ENCODE data around the gene CTF1.
A peak's percentile ranks its signal among the peaks of the same experiment; 100 is the strongest.

CTF1 gene

DNA sequence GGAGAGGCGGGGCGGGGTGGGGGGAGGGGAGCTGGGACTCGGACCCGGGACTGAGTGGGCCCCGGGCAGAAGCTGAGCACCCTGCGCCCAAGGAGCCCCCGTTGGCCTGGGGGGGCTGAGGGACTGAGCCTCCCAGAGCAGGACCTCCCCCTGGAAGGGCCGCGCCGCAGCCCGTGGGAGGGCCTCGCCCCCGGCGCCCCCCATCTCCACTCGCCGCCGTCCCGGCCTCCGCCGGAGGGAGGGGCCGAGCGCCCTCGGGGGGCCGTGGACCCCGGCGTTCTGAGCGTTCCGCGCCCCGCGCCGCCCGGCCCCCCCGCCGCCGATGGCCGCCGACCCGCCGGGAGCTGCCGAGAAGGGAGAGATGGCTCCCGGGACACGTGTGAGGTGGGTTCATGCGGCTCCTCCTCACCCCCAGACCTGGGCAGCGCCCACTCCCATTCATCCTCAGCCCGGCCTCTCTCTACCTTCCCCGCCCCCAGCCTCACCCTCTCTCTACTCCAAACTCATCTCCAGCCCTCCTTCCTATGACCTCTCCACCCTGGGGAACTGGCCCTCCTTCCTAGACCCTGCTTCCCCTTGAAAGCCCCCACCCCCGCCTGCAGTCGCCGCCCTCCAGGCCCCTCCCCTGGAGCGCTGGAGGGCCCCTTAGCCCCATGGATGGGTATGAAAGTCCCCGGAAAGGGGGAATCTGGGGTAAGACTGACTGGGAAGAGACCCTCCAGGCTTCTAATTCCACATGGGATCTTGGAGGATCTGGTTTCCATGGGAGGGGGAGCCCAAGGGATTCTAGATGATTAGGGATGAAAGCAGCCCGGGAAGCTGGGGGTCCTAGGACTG lies 27.9 kb downstream of the CTF1 start:
- no peak for DNase-seq (ENCODE audit: low read depth)
- no peak for TF ChIP-seq CTCF (conservative IDR thresholded peaks at IDR 0.05; ENCODE audit: low read length)
- H3K4me3 ChIP-seq (ENCODE audit: low read length), result peak overlapping the region; percentile 79

DNA sequence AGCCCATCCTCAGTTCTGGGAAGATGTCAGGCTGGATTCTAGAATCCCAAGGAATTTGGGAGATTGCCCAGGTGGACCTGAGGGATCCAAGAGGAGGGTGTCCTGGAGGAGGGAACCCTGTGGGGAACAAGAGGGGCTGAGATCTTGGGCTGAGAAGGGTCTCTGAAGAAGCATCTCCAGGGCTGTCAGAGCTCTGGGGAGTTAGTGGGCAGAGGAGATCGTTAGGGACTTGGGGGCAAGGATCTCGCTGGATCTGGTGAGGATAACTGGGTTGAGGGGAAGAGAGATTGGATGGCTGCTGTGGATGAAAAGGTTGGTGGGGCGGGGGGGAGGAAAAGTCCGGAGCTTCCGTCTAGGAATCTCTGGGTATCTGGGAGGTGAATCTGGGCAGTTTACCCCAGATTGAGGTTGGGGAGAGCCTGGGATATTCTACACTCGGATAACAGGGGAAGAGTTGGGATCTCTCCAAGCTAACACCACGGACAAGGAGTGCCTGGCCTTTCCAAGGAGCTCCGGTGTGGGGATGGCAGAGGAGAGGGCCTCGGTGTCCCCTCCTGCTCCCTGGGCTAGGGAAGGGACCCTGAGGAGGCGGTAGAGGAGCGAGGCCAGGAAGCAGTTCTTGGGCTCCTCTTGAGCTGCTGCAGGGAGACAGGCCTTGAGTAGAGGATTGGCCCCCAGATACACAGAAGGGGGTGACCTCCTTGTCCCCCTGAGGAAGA lies 28.7 kb downstream of the CTF1 start:
- TF ChIP-seq CTCF (conservative IDR thresholded peaks at IDR 0.05; ENCODE audit: low read length), result no peak
- no peak for DNase-seq (ENCODE audit: low read depth)
- peak overlapping the region; percentile 79 for H3K4me3 ChIP-seq (ENCODE audit: low read length)

DNA sequence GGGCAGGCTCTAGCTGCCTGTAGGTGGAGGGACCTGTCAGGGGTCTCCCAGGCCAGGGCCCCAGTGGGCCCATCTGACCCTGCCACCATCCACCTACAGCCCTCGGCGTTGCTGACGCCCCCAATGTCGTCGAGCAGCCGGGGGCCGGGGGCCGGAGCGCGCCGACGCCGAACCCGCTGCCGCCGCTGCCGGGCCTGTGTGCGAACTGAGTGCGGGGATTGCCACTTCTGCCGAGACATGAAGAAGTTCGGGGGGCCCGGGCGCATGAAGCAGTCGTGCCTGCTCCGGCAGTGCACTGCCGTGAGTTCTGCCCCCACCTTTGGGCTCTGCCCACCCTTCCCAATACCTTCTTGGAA lies 29.2 kb downstream of the CTF1 start:
- no peak for DNase-seq (ENCODE audit: low read depth)
- no peak overlapping the region; the same call in 1 of the 2 replicates for H3K4me3 ChIP-seq (ENCODE audit: low read length)
- no peak for TF ChIP-seq CTCF (conservative IDR thresholded peaks at IDR 0.05; ENCODE audit: low read length)

GRCh38 chr16:30925995-30926811 lies 29.8 kb downstream of the CTF1 start:
- no peak for DNase-seq (ENCODE audit: low read depth)
- no peak for TF ChIP-seq CTCF (conservative IDR thresholded peaks at IDR 0.05; ENCODE audit: low read length)
- H3K4me3 ChIP-seq (ENCODE audit: low read length), result no peak overlapping the region

- H3K4me3 ChIP-seq (ENCODE audit: low read length), result no peak overlapping the region
- no peak for DNase-seq (ENCODE audit: low read depth)
- no peak for TF ChIP-seq CTCF (conservative IDR thresholded peaks at IDR 0.05; ENCODE audit: low read length)
These were observed 30.7 kb downstream of the CTF1 start for GRCh38 chr16:30926937-30927788.

DNA sequence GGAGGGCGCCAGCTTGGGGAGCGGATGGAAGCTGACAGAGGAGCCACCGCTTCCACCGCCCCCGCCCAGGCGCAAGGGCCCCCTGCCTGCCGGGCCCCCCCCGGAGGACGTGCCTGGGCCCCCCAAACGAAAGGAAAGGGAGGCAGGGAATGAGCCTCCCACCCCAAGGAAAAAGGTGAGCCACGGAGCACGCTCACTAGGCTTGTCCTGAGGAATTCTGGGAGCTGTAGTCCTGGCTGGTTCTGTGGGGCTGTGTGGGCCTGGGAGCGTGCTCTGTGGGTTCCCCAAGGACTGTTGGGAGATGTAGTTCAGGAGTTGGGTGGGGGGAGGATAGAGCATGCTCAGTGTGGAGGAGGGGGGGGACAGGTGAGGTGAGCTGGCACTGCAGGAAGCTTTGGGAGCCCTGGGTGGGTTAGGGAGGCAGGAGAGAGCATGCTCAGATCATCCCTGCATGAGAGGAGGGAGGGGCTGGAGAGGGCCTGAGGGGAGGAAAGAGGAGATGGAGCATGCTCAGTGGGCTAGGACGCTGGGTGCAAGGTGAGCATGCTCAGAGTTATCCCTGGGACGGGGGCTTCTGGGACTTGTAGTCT lies 31.5 kb downstream of the CTF1 start:
- no peak overlapping the region for H3K4me3 ChIP-seq (ENCODE audit: low read length)
- DNase-seq (ENCODE audit: low read depth), result peak; percentile 22

More for the DNA sequence above, 31.5 kb downstream of the CTF1 start:
- TF ChIP-seq CTCF (conservative IDR thresholded peaks at IDR 0.05; ENCODE audit: low read length), result no peak
